C4-2B (cell line): ENCODE measurements around the gene COX7A2L.
"Not testable (repeated sequence)": the region's sequence is repeated elsewhere in the genome, so short reads cannot be mapped to it uniquely, and the experiment has no call there.

Experiments used
- H3K27ac ChIP-seq: fragments of 450-650 bp; 2 replicates; pipeline ENCODE4 v1.5.1; 2017
- ZFX ChIP-seq: fragments of 450-650 bp; IDR thresholded peaks from 2 replicates; pipeline ENCODE4 v1.6.1; 2017
- TF ChIP-seq, protein P1 (sequence below): fragments of 450-650 bp; conservative IDR thresholded peaks from 2 replicates; pipeline ENCODE4 v1.5.1; 2017; ENCODE audit warnings: mild to moderate bottlenecking

Gene COX7A2L, protein sequence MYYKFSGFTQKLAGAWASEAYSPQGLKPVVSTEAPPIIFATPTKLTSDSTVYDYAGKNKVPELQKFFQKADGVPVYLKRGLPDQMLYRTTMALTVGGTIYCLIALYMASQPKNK

DNA sequence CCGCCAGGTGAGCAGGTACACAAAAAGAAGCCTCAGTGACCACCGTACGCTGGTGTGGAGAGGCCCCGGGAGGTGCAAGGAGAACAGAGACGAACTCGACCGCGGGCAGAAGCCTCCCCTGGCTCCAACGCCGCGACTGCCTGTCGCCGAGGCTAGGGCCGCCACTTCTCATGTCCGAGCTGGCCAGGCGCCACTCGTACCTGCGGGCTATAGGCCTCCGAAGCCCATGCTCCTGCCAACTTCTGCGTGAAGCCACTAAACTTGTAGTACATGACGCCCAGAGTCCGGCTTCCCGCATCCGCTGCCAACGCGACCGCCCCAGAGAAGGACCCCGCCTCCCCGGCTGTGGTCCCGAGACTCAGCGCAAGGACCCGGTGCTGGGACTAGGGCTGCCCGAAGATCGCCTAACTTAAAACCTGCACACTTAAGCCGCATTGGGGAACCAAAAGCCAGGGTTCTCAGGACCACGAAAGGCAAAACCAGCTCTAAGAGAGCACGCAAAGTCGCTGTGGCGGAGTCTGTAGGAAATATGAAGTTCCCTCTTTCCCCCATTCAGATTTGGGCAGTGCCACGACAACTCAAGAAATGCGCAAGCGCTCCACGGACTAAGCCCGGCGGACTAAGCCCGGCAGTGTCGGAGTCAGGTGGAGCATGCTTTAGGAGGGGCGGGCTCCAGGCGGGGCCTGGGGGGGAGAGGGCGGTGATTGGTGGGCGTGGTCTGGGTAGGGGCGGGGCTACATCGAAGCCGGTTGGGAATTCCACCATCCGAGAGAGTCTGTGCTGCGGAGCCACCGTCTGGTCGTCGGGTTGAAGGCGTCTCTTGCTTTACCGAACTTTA, at the start of gene COX7A2L:
COX7A2L (minus strand) TSS at position 328 of the 838 bp plus-strand sequence; CDS start at position 272, 56 bp downstream.
- peak within 1 kb of the TSS; percentile 97 for H3K27ac ChIP-seq
- TF ChIP-seq, protein P1, sequence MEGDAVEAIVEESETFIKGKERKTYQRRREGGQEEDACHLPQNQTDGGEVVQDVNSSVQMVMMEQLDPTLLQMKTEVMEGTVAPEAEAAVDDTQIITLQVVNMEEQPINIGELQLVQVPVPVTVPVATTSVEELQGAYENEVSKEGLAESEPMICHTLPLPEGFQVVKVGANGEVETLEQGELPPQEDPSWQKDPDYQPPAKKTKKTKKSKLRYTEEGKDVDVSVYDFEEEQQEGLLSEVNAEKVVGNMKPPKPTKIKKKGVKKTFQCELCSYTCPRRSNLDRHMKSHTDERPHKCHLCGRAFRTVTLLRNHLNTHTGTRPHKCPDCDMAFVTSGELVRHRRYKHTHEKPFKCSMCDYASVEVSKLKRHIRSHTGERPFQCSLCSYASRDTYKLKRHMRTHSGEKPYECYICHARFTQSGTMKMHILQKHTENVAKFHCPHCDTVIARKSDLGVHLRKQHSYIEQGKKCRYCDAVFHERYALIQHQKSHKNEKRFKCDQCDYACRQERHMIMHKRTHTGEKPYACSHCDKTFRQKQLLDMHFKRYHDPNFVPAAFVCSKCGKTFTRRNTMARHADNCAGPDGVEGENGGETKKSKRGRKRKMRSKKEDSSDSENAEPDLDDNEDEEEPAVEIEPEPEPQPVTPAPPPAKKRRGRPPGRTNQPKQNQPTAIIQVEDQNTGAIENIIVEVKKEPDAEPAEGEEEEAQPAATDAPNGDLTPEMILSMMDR = no peak
- TF ChIP-seq ZFX = peak; percentile 11; the same call in 1 of the 2 replicates

DNA sequence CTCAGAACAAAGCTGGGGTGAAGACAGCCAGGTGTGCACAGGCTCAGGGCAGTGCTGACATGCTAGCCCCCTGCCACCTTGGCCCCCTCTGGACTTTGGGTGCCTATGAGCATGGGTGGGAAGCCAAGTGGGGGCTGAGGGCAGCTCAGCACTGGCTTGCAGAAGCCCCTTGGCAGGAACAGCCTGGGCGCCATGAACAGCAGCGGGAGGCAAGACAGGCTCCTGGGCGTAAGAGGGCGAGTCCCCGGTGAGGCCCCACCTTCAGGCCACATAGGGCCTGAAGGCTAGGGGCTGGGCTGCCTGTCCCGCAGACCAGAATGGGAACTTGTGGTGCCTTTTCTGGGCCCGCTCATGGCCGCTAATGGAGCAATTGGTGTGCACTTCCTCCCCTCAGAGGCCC, 47.0 kb upstream of the COX7A2L start:
- H3K27ac ChIP-seq = no peak overlapping the region
- TF ChIP-seq, protein P1 = no peak
- TF ChIP-seq ZFX = no peak

DNA sequence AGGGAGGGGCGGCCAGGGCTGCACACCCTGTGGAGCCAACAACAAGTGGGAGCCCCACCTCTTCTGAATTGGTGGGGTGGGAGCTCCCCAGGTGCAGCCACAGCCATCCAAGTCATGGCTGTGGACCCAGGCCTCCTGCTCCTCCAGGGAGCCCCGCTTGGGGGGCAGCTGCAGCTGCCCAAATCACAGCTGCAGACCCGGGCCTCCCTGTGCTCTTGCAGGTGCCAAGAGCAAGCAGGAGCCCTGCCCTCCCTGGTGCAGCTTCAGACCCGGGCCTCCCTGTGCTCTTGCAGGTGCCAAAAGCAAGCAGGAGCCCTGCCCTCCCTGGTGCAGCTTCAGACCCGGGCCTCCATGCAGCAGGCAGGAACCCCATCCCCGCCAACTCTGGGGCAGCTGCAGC, 46.5 kb upstream of the COX7A2L start:
- TF ChIP-seq ZFX = no peak
- TF ChIP-seq, protein P1 = no peak
- no peak overlapping the region for H3K27ac ChIP-seq

DNA sequence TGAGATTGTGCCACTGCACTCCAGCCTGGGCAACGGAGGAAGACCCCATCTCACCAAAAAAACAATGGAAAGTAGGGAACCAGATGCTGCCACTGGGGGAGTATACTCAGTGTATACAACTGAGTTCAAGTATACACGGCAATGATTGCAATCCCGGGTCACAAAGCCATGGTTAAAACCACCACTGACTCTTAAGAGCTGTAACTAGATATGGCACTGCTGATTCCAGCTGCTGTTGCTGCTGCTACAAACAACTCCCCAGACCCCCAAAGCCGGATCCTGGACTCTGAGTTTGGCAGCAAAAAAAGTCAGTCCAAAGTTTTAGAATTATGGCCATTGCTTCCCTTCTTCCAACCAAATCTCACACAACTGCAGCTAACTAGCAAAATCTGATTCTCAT, 43.7 kb upstream of the COX7A2L start:
- no peak overlapping the region for H3K27ac ChIP-seq
- no peak for TF ChIP-seq ZFX
- TF ChIP-seq, protein P1 = no peak

DNA sequence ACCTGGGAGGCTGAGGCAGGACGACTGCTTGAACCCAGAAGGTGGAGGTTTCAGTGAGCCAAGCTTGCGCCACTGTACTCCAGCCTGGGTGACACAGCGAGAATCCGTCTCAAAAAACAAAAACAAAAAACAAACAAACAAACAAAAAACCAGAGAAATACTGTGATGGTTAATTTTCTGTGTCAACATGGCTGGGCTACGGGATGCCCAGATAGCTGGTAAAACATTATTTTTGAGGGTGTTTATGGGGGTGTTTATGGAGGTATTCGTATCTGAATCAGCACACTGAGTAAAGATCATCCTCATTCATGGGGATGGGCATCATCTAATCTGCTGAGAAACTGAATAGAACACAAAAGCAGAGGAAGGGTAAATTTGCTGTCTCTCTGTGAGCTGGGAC, 40.8 kb upstream of the COX7A2L start:
- H3K27ac ChIP-seq = no peak overlapping the region
- TF ChIP-seq ZFX = no peak
- TF ChIP-seq, protein P1 = no peak

DNA sequence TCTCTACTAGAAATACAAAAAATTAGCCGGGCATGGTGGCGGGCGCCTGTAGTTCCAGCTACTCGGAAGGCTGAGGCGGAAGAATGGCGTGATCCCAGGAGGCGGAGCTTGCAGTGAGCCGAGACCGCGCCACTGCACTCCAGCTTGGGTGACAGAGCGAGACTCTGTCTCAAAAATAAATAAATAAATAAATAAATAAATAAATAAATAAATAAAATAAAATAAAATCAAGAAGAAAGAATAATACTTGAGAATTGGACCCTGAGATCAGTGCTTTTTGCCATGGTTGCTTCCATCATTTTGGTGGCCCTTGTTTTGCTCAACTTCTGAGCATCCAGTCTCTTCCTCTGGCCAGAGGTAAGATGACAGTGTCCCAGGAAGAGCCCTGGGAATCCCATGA, 37.0 kb upstream of the COX7A2L start:
- H3K27ac ChIP-seq = not testable (repeated sequence)

DNA sequence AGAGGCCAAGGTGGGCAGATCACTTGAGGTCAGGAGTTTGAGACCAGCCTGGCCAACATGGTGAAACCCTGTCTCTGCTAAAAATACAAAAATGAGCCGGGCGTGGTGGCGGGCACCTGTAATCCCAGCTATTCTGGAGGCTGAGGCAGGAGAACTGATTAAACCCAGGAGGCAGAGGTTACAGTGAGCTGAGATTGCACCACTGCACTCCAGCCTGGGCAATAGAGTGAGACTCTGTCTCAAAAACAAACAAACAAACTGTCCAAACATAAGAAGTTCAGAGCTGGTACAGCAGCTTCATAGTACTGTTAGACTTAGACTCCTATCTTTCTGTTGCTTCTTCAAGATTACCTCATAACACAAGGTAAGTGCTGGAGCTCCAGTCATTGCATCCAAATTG, 32.3 kb upstream of the COX7A2L start:
- H3K27ac ChIP-seq = not testable (repeated sequence)

DNA sequence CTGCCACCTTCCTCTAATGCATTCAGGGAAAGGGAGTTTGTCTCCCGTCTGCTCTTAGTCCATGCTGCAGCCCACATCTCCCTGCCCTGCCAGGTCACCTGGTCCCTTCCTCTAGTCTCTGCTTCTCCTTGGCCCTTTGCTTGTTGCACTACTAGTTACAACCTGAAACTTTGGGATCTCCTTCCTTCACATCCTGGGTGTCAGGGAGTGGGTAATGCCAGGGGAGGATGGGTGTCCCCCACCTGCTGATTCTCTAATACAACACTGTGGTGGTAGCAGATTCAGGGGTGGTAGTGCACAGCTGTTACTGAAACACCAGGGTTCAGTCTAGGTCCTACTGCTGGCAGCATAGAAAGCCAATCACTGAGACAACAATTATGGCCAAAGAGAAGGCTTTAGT, 31.2 kb upstream of the COX7A2L start:
- TF ChIP-seq ZFX = no peak
- TF ChIP-seq, protein P1 = no peak
- H3K27ac ChIP-seq = no peak overlapping the region
